CD4-positive, alpha-beta T cell treated with Interferon alpha-2 for 1 hour (primary cell): ENCODE results near the gene AKT3.
A peak's percentile ranks its signal among the peaks of the same experiment; 100 is the strongest.
"Not testable (repeated sequence)": the region's sequence is repeated elsewhere in the genome, so short reads cannot be mapped to it uniquely, and the experiment has no call there.

ENCODE experiments used
- DNase-seq, 2 donors: peaks; one replicate each; pipeline ENCODE4 v3.0.0-alpha.2; 2020 to 2022

AKT3 gene

DNA sequence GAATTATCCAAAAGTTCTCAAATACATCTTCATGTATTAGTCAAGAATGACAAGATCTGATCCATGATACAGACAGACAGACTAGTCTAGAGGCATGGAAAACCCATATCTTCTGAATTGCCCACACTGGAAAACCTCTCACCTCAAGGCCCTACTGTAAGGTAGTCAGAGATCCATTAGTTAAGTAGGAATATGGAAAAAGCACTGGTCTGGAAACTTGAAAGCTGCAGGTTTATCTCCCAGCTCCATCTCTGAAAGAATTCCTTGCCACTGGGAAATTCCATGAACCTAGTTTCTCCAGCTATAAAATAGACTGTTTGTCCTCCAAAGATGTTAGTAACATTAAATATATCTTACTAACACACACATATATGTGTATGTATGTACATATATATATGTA lies 169.2 kb downstream of the AKT3 start:
- DNase-seq, result no peak

DNA sequence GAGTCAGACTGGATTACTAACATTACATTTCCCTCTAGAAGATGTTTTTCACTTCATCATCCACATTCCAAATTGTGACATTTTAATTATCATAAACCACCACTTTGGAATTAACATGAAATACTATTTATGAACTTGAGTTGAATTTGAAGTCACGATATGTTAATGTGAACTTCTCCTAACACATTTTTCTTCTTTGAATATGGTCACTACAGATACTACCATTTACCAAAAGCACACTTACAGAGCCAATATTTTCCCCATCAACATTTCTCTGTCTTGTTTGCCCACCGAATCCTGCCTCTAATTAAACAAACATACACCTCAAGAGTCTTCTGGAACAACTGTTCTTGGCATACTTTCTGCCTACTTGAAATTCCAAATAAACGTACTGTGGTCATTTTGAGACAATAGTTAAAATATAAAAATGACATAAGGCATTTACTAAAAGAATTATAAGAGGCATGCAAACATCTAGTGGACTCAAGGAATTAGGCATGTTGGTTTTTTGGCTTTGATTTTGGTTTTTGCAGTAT lies 177.4 kb downstream of the AKT3 start:
- DNase-seq, result no peak

DNA sequence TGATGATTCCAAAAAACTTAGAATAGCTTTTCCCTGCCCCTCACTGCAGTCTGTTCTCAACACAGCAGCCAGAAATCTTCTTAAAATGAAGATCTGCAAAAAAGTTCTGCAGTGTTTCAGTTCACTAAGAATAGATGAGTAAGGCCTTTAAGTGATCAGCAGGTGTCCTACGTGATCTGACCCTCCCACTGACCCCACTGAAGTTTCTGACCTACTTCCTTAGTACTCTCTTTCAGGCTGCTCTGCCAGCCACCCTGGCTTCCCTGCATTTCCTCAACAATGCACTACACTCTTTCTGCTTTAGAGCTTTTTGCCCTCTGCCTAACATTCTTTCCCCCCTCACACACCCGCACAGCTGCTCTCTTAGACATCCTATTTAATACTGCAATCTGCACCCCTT lies 182.5 kb downstream of the AKT3 start:
- DNase-seq, result no peak

DNA sequence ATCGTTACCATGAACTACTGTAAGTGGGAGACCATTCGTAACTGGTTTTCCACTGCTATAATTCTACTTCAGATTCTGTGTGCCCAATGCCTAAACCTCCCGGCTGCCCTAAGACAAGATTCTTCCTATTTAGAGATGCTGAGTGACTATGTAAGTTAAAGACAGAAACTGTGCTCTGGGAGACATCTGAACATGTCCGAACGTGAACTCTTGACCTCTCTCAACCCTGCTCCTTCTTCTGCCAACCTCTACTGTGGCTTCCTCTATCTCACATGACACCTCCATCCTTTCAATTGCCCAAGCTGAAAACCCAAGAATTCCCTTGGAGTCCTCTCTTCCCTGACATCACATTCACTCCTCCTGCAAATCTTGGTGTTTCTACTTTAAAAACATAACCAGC lies 182.9 kb downstream of the AKT3 start:
- no peak for DNase-seq

DNA sequence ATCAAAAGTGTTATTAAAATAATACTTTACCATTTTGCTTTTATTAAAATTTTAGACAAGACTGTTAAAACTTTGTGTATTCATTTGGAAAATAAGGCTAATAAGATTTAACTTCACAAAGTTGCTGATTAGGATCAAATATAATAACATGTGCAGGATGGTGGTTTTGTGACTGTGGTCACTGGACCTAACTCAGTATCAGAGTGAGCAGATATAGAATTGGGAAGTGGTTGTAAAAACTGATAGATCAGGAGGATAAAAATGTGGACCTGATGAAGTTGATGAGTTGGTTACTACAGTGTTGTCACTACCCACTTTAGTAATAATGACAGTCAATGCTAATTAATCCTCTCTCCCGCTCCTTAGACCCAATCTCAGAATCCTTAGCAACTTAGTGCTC lies 186.4 kb downstream of the AKT3 start:
- DNase-seq, result no peak

DNA sequence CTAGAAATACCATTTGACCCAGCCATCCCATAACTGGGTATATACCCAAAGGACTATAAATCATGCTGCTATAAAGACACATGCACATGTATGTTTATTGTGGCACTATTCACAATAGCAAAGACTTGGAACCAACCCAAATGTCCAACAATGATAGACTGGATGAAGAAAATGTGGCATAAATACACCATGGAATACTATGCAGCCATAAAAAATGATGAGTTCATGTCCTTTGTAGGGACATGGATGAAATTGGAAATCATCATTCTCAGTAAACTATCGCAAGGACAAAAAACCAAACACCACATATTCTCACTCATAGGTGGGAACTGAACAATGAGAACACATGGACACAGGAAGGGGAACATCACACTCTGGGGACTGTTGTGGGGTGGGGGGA lies 187.9 kb downstream of the AKT3 start:
- not testable (repeated sequence) for DNase-seq

DNA sequence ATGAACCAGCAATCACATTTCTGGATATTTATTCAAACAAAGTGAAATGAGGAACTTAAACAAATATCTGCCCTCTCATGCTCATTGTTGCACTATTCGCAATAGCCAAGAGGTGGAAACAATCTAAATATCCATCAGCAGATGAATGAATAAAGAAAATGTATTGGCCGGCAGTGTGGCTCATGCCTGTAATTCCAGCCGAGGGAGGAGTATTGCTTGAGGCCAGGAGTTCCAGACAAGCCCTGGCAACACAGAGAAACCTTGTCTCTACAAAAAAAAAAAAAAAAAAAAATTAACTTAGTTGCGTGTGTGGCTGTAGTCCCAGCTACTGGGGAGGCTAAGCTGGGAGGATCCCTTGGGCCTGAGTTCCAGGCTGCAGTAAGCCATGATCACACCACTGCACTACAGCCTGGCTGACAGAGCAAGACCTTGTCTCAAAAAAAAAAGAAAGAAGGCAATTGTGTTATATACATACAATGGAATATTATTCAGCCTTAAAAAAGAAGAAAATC lies 191.4 kb downstream of the AKT3 start:
- DNase-seq, result no peak

DNA sequence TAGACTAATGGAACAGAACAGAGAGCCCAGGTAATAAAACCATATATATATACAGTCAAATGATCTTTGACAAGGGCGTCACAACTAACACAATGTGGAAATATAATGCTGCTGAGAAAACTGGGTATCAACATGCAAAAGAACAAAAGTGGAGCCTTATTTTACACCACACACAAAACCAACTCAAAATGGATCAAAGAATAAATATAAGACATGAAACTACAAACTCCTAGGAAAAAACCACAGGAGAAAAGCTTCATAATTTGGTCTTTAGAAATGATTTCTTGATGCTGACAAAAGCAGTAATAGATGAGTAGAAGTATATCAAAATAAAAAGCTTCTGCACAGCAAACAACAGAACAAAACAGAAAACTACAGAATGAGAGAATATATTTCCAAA lies 192.2 kb downstream of the AKT3 start:
- DNase-seq, result no peak

DNA sequence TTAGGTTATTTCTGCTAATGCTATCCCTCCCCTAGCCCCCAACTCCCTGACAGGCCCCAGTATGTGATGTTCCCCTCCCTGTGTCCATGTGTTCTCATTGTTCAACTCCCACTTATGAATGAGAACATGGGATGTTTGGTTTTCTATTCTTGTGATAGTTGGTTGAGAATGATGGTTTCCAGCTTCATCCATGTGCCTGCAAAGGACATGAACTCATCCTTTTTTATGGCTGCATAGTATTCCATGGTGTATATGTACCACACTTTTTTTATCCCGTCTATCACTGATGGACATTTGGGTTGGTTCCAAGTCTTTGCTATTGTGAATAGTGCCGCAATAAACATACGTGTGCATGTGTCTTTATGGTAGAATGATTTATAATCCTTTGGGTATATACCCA lies 200.5 kb downstream of the AKT3 start:
- DNase-seq, result not testable (repeated sequence)

DNA sequence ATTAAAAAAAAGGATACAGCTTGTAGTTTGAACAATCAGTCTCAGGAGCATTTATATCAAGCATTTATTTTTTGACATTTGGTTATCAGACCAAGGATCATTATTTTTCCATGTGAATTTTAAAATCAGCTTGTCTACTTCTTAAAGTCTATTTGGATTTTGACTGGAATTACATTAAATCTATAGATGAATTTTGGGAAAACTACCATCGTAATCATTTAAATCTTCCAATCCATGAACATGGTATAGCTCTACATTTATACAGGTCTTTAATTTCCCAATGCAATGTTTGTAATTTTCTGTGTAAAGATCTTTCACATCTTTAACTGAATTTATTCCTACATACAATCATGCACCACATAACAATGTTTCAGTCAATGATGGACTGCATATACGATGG lies 203.2 kb downstream of the AKT3 start:
- no peak for DNase-seq

DNA sequence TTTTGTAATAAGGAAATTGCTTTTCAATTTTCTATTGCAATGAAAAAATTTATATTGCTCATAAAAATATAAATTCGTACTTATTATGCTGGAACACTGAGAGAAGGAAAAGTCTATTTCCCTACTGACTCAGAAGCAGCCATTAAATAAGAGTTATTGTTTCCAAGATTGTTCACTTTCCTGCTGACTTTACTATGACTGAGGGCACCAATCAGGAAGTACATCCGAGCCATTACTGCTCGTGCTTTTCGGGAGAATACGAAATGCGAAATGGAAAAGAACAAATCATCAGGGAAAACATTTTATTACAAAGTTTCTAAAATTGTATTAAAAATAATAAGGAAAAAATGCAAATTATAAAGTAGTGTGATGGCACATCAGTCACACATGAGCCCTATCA lies 204.8 kb downstream of the AKT3 start:
- no peak for DNase-seq

DNA sequence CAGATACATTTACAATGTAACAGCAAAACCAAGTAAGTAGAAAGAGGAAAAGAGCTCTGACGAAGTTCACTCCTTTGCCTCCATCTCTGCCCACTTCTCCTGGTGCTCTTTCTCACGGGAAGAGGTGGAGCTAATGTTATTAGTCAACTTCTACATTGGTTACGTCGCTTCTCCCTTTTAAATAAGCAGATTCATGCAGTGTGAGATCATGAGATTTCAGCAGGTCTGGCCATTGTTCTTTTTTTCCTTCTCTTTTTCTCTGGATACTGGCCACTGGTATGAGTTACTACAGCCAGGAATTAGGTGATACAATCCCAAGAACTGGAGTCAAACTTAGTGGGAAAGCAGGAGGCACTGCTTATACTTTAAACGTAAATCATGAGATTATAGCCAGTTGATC lies 207.1 kb downstream of the AKT3 start:
- no peak for DNase-seq

DNA sequence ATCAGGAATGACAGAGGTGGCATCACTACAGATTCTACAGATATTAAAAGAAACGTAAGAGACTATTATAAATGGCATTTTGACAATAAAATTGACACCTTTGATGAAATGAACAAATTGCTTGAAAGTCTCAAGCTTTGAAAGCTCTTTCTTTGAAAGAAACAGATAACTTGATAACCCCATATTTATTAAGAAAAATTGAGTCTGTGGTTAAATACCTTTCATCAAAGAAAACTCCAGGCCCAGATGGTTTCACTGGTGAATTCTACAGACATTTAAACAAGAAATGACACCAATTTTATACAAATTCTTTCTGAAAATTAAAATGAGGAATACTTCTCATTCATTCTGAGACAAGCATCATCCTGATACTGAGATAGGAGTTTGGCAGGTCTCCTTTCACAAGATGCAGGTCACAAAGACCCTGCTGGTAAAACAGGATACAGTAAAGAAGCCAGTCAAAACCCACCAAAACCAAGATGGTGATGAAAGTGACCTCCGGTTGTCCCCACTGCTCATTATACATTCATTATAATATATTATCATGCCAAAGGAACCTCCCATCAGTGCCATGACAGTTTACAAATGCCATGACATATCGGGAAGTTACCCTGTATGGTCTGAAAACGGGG lies 210.9 kb downstream of the AKT3 start:
- no peak for DNase-seq

DNA sequence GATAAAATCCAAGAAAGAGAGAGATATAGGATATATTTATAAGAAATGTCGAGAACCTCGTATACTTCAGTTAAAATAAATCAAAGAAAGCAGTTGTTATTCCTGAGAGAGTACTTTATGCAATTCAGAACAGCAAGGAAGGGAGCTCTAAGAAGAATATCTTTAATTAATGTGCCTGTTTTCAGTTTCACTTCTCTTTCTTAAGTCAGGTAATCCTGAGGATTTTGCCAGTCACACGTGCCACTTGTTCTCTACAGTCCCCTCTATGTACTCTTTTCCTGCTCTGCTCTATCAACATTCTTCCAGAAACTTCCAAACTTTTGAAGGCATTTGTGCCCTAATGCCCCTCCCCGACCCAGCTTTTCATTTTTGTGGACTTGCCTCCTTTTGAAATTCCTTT lies 211.9 kb downstream of the AKT3 start:
- DNase-seq, result no peak

DNA sequence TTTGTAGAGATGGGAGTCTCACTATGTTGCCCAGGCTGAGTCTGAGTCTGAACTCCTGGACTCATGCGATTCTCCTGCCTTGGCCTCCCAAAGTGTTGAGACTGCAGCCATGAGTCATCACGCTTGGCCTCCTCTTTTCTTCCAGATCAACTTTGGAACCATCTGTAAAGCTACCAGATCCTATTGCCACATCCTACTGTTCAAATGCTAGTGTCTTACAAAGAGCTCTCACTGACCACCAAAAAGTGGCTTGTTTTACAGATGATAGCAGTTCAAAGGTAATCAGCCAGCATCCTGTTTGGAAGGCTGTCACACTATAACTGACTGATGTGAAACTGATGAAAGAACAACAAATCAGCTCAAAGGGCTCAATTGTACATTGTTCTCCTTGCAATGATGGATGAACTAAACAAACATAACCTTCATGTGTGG lies 221.6 kb downstream of the AKT3 start:
- DNase-seq, result no peak

DNA sequence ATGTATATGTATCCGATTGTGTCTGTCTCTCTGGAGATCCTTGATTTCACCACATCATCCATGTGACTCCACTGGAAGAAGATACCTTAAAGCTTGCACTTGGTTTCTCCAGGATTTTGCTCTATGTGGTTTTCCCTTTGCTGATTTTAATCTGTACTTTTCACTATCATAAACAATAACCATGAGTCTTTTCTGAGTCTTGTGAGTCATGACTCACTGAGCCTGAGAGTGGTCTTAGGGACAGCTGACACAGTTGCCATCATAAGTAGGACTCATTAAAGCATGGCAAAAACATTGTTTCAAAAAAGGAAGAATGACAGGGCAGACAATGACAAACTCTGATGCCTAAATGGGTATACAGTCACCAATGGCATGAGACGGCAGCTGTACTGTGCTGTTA lies 226.2 kb downstream of the AKT3 start:
- DNase-seq, result no peak

DNA sequence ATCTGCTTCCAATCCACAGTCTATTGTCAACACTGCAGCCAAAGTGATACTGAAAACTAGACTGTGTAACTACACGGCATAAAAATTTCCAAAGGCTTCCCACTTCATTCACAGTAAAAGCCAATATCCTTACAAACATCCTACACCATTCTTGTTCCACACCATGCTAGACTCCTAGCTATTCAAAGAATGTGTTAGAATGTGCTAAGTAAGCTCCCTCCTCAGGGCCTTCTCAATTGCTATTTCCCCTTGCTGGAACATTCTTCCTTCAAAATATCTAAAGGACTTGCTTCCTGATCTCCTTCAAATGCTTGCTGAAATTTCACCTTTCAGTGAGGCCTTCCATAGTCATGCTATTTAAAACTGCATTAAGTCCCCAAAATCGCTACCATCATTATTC lies 228.1 kb downstream of the AKT3 start:
- no peak for DNase-seq

DNA sequence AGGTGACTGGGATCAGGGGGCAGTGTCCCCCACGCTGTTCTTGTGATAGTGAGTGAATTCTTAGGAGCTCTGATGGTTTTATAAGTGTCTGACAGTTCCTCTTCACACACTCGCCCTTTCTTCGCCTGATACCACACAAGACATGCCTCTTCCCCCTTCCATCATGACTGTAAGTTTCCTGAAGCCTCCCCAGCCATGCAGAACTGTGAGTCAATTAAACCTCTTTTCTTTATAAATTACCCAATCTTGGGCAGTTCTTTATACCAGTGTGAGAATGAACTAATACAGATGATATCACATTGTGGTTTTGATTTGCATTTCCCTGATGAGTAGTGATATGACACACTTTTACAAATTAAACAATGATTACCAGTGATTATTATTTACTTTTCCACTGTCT lies 229.9 kb downstream of the AKT3 start:
- no peak for DNase-seq

DNA sequence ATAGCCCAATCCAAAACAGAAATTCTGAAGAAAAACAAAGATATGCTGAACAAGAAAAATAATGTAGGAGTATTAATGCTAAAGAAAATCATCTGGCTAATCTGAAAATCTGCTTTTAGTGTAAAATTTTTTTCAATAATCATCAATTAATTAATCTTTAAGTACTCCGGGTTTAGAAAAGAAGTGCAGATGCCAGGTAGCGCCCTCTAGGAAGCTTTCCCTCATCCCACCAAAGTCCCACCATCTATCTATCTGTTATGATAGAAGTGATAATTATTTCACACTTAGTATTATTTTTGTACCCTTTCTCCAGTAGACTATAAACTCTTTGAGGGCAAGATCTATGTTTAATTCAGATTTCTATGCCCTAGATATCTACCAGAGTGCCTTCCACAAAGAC lies 240.3 kb downstream of the AKT3 start:
- DNase-seq, result no peak

DNA sequence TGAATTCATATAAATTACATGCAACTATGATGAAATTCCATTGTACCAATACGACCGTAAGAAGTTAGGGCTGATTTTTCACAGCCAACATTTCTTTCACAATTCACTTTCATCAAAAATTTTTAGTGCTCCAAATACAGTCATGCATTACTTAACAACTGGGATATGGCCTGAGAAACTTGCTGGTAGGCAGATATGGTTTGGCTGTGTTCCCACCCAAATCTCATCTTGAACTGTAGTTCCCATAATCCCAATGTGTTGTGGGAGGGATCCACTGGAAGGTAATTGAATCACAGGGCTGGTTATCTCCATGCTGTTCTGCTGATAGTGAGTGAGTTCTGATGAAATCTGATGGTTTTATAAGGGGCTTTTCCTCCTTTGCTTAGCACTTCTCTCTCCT lies 244.4 kb downstream of the AKT3 start:
- no peak for DNase-seq

DNA sequence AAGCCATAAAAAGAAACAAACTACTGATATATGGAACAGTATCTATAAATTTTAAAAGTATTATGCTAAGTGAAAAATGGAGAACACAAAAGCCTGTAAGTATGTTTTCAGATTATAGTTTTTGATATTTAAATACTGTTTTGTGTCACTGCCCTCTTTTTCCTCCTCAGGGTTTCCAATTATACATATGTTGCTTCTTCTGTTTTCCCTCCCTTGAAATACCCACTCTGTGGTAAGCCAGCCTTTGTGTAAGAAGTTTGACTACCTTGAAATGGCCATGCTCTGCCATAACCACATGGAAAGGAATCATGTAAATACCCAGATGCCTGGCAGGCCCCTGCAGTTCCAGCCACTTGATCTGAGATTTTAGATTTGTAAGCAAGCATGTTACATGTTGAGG lies 248.3 kb downstream of the AKT3 start:
- no peak for DNase-seq

DNA sequence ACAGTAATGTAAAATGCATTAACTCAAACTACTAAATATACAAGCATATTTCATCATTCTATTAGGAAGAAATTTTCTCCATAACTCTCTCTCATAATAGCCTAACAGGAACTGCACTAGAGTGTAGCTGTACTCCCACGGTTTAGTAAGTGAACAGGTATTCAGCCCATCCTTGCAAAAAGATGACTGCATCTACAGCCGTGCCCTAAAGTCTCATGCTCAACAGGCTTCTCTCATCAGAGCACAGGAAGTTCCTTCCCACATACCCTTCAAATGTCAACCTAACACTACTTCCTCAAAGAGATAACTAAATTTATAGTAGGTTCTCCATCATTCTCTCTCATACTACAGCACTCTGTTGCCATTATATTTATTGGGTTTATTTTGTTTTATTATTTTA lies 251.6 kb downstream of the AKT3 start:
- DNase-seq, result peak in 1 of 2 donors; percentile 39

DNA sequence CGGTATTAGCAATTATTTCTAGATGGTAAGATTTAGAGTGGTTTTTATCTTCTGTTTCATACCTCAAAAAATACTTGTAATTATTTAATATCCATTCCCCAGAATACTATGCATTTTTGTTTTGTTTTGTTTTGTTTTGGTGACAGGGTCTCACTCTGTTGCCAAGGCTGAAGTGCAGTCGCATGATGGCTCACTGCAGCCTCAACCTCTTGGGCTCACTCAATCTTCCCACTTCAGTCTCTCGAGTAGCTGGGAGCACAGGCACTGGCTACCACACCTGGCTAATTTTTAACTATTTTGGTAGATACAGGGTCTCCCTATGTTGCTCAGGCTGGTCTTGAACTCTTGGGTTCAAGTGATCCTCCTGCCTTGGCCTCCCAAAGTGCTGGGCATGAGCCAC lies 252.7 kb downstream of the AKT3 start:
- peak in 1 of 2 donors; percentile 8 for DNase-seq

DNA sequence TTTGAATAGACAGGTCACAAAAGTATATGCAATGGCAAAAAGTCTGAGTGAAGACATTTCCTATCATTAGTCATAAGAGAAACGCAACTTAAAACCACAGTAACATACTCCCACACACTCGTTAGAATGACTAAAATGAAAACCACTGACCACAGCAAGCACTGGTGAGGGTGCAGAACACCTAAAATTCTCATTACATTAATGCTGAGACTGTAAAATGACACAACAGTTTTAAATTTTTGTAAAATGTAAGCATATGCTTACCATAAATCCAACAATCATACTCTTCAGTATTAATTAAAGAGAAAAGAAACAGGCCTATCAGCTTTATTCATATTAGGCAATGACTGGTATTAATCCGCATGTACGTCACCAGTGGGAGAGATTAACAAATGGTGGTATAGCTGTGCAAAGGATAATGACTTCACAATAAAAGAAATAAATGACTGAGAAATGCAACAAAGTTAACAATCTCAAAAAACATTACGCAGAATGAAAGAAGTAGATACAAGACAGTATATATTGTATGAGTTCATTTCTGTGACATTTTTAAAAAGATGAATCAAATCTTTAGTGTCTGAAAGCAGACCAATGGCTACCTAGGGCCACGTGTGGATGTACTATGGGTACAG lies 253.5 kb downstream of the AKT3 start:
- DNase-seq, result peak in 1 of 2 donors; percentile 69
